GM19324 (cell line): ENCODE measurements around the gene PRDM16.

Experiments used
- ATAC-seq: cut with Tn5 transposase; IDR thresholded peaks from one replicate; pipeline ENCODE4 v1.9.1; 2021; ENCODE audit warnings: mild to moderate bottlenecking, moderate library complexity; ENCODE audit not compliant: unreplicated experiment, low FRiP score

The PRDM16 gene

GRCh38 chr1:3266870-3267549 is 198.0 kb downstream of the PRDM16 start:
- no peak for ATAC-seq

- ATAC-seq, result no peak
Observed at GRCh38 chr1:3267550-3268270, 198.7 kb downstream of the PRDM16 start.

- ATAC-seq, result no peak
Observed at GRCh38 chr1:3268281-3268680, 199.3 kb downstream of the PRDM16 start.

GRCh38 chr1:3270403-3271245 is 201.6 kb downstream of the PRDM16 start:
- ATAC-seq, result no peak

GRCh38 chr1:3271866-3272265 is 202.9 kb downstream of the PRDM16 start:
- ATAC-seq, result no peak

GRCh38 chr1:3272321-3273045 is 203.5 kb downstream of the PRDM16 start:
- no peak for ATAC-seq

GRCh38 chr1:3273447-3273846 is 204.4 kb downstream of the PRDM16 start:
- no peak for ATAC-seq

GRCh38 chr1:3274972-3275371 is 206.0 kb downstream of the PRDM16 start:
- no peak for ATAC-seq

- ATAC-seq, result no peak
Observed at GRCh38 chr1:3275471-3276340, 206.7 kb downstream of the PRDM16 start.

- no peak for ATAC-seq
Observed at GRCh38 chr1:3276341-3276800, 207.4 kb downstream of the PRDM16 start.

- ATAC-seq, result no peak
Observed at GRCh38 chr1:3277011-3277471, 208.0 kb downstream of the PRDM16 start.

GRCh38 chr1:3277623-3278022 is 208.6 kb downstream of the PRDM16 start:
- no peak for ATAC-seq

- no peak for ATAC-seq
Observed at GRCh38 chr1:3278416-3279181, 209.6 kb downstream of the PRDM16 start.

- no peak for ATAC-seq
Observed at GRCh38 chr1:3279182-3279470, 210.1 kb downstream of the PRDM16 start.

- ATAC-seq, result no peak
Observed at GRCh38 chr1:3281735-3282134, 212.7 kb downstream of the PRDM16 start.

- no peak for ATAC-seq
Observed at GRCh38 chr1:3282186-3282585, 213.2 kb downstream of the PRDM16 start.

GRCh38 chr1:3282656-3283430 is 213.8 kb downstream of the PRDM16 start:
- ATAC-seq, result no peak

- no peak for ATAC-seq
Observed at GRCh38 chr1:3283849-3284248, 214.8 kb downstream of the PRDM16 start.
